Mucosa of descending colon (tissue), 3 donors: ENCODE measurements around the gene CFAP77. TPM values are rescaled to one million over a fixed set of nuclear protein-coding genes. Genes with fewer than 3 reads are reported as not detected.

Source experiments
- ATAC-seq: fragments of 200-7000 bp; cut with Tn5 transposase; one replicate; pipeline ENCODE4 v1.9.1; 2020; ENCODE audit warnings: mild to moderate bottlenecking, moderate library complexity
- DNase-seq, 3 donors: peaks; one replicate each; pipeline ENCODE4 v3.0.0-alpha.2; 2020
- H3K36me3 ChIP-seq: fragments of 200-600 bp; one replicate; pipeline ENCODE4 v1.8.0; 2021; ENCODE audit warnings: low read depth, mild to moderate bottlenecking
- H3K4me1 ChIP-seq: fragments of 200-600 bp; one replicate; pipeline ENCODE4 v1.8.0; 2021; ENCODE audit warnings: low read depth, mild to moderate bottlenecking
- H3K4me3 ChIP-seq: fragments of 200-600 bp; one replicate; pipeline ENCODE4 v1.8.0; 2021; ENCODE audit warnings: mild to moderate bottlenecking
- H3K9me3 ChIP-seq: fragments of 200-600 bp; one replicate; pipeline ENCODE4 v1.8.0; 2021; ENCODE audit warnings: mild to moderate bottlenecking
- intact Hi-C, 2 donors: fragments of 100-400 bp; cut with DNase I in 1 of 2; cut with micrococcal nuclease in 1 of 2; formaldehyde crosslinking; loops; one replicate each; pipeline versions ENCODE4 v1.11.0 to v1.11.1; 2022; cut with DNase I, micrococcal nuclease
- total RNA-seq, 3 donors: library from RNA; stranded (reverse); fragmentation: NEBNext Ultra II Directional in 2 of 3; extraction: Animal tissue kit (Norgen Biotek cat#: 25700) in 2 of 3; gene quantifications; one replicate each; pipeline versions ENCODE4 v1.2.1 to v1.2.4, GENCODE V29; 2021 to 2023
- TF ChIP-seq, protein P1 (sequence below): fragments of 200-600 bp; IDR thresholded peaks from one replicate; pipeline ENCODE4 v1.8.0; 2022; ENCODE audit warnings: antibody characterized with exemption, mild to moderate bottlenecking
- donor health status: DM: no; HTN: no; CAD: no; lungs with moderate emphysema.
- donor health status: DM: no; HTN: no; CAD: no.
- donor health status: DM: no; HTN: yes; CAD: no.

The CFAP77 gene
- total RNA-seq, 3 donors from 2014 or later = not detected

DNA sequence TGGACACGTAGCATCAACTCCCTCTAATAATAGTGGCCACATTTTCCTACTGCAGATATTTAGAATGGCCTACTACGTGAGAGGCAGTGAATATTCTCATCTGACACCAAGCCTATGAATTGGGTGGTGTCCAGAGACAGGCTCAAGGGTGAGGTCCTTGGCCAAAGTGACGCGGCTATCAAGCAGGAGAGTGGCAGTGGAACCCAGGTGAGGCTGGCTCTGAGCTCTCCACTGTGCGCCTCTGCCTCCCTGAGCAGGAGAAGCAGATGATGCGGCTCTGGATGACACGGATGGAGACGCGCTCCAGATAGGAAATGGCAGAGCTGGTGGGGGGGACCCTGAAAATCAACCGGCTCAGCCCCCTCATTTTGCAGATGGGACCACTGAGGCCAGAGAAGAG lies 69.7 kb downstream of the CFAP77 start:
- DNase-seq (no peak), ATAC-seq (no peak)
- Histone ChIP-seq H3K36me3 (no peaks in the 10 kb centered on the region), H3K9me3 (no peaks in the 10 kb centered on the region), H3K4me3 (no peak overlapping the region), H3K4me1 (no peaks in the 10 kb centered on the region)
- TF ChIP-seq, protein P1, sequence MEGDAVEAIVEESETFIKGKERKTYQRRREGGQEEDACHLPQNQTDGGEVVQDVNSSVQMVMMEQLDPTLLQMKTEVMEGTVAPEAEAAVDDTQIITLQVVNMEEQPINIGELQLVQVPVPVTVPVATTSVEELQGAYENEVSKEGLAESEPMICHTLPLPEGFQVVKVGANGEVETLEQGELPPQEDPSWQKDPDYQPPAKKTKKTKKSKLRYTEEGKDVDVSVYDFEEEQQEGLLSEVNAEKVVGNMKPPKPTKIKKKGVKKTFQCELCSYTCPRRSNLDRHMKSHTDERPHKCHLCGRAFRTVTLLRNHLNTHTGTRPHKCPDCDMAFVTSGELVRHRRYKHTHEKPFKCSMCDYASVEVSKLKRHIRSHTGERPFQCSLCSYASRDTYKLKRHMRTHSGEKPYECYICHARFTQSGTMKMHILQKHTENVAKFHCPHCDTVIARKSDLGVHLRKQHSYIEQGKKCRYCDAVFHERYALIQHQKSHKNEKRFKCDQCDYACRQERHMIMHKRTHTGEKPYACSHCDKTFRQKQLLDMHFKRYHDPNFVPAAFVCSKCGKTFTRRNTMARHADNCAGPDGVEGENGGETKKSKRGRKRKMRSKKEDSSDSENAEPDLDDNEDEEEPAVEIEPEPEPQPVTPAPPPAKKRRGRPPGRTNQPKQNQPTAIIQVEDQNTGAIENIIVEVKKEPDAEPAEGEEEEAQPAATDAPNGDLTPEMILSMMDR = no peak
- intact Hi-C loops = loop anchor here in 1 of 2 donors (10.0 kb wide), 1 partner anchor 55 kb away; no protein-coding TSS in a partner anchor

DNA sequence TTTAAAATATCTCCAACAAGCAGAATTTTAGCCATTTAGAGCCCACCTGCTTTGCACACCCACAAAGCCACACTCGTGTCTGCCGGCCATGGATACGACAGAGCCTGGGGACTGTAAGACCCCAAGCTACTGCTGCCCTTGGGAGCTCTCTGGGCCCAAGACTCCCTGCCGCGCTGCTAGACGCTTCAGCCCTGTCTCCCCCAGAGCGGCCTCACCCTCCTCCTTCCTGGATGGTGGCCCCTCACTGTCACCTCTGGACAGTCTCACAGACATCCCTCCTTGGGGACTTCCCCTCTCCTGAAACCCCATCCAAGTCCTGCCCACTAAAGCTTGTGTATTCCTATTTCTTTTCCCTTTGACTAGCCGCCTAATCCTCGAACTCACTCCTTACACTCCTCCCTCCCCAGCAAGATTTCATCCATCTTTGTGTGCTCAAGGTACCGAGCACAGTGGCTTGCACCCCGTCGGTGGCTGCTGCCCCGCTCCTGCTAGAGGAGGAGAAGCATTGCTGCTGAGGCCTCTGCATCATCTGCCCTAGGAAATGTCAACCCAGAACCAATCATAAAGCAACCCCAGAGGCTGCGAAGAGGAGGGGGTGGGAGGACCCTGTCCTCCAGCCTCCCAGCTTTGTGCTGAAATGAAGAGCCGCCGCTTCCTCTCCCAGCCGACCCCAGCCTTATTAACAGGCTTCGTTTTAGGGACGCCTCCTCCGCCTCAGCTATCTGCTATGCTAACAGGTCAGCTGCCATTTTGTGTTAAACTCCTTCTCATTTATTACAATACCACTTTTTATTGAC lies 71.2 kb downstream of the CFAP77 start:
- no peak for DNase-seq

DNA sequence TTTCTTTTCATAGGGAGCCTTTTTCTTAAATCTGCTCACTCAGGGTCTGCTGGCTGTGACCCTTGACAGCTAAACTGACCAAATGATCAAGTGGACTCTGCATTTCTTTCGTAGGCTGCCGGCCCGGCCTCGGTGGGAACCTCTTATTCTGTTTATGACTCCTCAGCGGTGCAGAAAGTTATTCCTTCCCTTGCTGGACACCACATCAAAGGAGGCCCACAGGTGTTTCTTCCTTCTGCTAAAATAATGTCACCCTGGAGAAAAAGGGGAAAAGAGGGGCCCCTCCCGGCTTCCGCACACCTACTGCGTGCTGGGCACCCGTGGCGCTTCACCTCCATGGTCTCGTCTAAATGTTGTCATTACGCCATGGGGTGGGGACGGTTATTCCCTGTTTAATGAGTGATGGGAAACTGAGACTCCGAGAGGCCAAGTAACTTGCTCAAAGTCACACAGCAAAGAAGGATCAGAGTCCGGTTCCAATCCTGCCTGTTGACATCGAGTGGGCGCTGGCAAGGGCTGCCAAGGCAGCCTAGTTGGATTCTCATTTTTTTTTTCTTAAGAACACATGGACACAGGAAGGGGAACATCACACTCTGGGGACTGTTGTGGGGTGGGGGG lies 72.3 kb downstream of the CFAP77 start:
- no peak for ATAC-seq
- intact Hi-C loops = no loop called here
- no peak overlapping the region for H3K4me3 ChIP-seq
- DNase-seq = no peak
- no peaks in the 10 kb centered on the region for H3K4me1 ChIP-seq
- no peaks in the 10 kb centered on the region for H3K36me3 ChIP-seq
- no peaks in the 10 kb centered on the region for H3K9me3 ChIP-seq
- TF ChIP-seq, protein P1 = no peak

More for the DNA sequence above, 71.2 kb downstream of the CFAP77 start:
- Histone ChIP-seq H3K4me3 (no peak overlapping the region), H3K36me3 (no peaks in the 10 kb centered on the region), H3K9me3 (no peaks in the 10 kb centered on the region), H3K4me1 (no peaks in the 10 kb centered on the region)
- no peak for ATAC-seq
- TF ChIP-seq, protein P1 = no peak
- intact Hi-C loops = no loop called here

DNA sequence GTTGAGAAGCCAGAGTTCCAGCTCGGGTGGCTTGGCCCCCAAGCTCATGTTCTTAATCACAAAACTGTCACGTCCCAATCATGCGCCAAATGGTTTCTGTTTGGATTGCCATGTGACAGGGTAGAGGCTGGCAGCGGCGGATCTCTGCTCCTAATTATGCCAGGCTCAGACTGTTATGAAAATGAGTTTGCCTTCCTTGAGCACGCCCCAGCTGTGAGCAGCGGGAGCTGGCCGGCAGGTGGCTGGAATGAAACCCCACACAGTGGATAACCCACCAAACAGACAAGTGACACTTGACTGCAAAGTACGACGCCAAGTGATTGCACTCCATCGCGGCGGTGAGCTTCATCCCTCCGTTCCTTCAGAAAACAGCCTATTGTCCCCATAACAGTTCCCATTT lies 75.4 kb downstream of the CFAP77 start:
- DNase-seq (no peak), ATAC-seq (no peak)
- Histone ChIP-seq H3K9me3 (no peaks in the 10 kb centered on the region), H3K36me3 (no peaks in the 10 kb centered on the region), H3K4me1 (no peaks in the 10 kb centered on the region), H3K4me3 (no peak overlapping the region)
- TF ChIP-seq, protein P1 = no peak
- intact Hi-C loops = no loop called here

DNA sequence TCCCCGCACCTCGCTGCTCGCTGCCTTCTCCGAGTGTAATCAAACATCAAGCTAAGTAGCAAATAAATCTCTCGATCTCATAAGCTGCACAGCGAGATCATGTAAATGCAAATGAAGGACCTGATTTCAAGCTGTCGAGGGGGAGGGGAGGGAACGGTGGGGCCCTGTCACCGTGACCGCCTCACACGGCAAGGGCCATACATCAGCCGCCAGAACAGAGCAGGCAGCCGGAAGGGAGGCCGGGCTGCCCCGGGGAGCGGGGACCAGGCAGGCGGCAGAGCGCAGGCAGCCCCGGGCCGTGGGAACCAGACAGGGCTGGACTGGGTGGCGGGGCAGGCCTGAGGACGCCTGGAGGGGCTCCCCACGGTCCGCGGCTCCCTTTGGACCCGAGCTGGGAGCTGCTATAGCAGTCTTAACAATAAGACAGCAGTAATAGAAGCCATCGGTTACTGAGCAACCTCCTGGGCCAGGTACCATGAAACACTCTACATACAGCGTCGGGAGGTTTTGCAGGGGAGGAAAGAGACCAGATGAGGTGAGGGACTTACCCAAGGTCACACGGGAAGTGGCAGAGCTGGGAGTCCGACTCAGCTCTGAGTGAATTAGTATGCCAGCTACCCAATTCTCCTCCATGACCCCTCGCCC lies 76.8 kb downstream of the CFAP77 start:
- intact Hi-C loops = no loop called here
- Histone ChIP-seq H3K36me3 (no peaks in the 10 kb centered on the region), H3K4me3 (no peak overlapping the region), H3K4me1 (no peaks in the 10 kb centered on the region), H3K9me3 (no peaks in the 10 kb centered on the region)
- DNase-seq (peak in 1 of 3 donors; percentile 8), ATAC-seq (no peak)
- TF ChIP-seq, protein P1 = no peak
